Ishikawa (cell line): Measurements from ENCODE around the gene ANK2.

Experiments
- CEBPB ChIP-seq: IDR thresholded peaks from 2 replicates; pipeline ENCODE4 v1.6.1; 2012
- CREB1 ChIP-seq: IDR thresholded peaks from 2 replicates; pipeline ENCODE4 v1.6.1; 2012; ENCODE audit warnings: low read depth
- EGR1 ChIP-seq: IDR thresholded peaks from 2 replicates; pipeline ENCODE4 v1.6.1; 2012
- EP300 ChIP-seq: IDR thresholded peaks from 2 replicates; pipeline ENCODE4 v1.6.1; 2012; ENCODE audit warnings: borderline replicate concordance
- FOXM1 ChIP-seq: IDR thresholded peaks from 2 replicates; pipeline ENCODE4 v1.6.1; 2012; ENCODE audit warnings: low read depth, borderline replicate concordance
- MAX ChIP-seq: IDR thresholded peaks from 2 replicates; pipeline ENCODE4 v1.6.1; 2012
- NFIC ChIP-seq: IDR thresholded peaks from 2 replicates; pipeline ENCODE4 v1.6.1; 2012
- RAD21 ChIP-seq: IDR thresholded peaks from 2 replicates; pipeline ENCODE4 v1.6.1; 2012; ENCODE audit warnings: low read depth
- REST ChIP-seq: IDR thresholded peaks from 2 replicates; pipeline ENCODE4 v1.6.1; 2012; ENCODE audit warnings: low read depth, mild to moderate bottlenecking
- TAF1 ChIP-seq: IDR thresholded peaks from 2 replicates; pipeline ENCODE4 v1.6.1; 2012; ENCODE audit warnings: low read depth, mild to moderate bottlenecking
- TCF12 ChIP-seq: IDR thresholded peaks from 2 replicates; pipeline ENCODE4 v1.6.1; 2012; ENCODE audit warnings: low read depth
- TEAD4 ChIP-seq: IDR thresholded peaks from 2 replicates; pipeline ENCODE4 v1.6.1; 2012
- USF1 ChIP-seq: IDR thresholded peaks from 2 replicates; pipeline ENCODE4 v1.6.1; 2012
- YY1 ChIP-seq: IDR thresholded peaks from 2 replicates; pipeline ENCODE4 v1.6.1; 2012; ENCODE audit warnings: low read depth
- ZBTB7A ChIP-seq: IDR thresholded peaks from 2 replicates; pipeline ENCODE4 v1.6.1; 2012; ENCODE audit warnings: low read depth

The ANK2 gene

GRCh38 chr4:113187358-113187757, 137.9 kb downstream of the ANK2 start:
- no peak for TF ChIP-seq TAF1
- TF ChIP-seq RAD21, result no peak
- TF ChIP-seq MAX, result no peak
- TF ChIP-seq TEAD4, result no peak

GRCh38 chr4:113189546-113189945, 140.1 kb downstream of the ANK2 start:
- TF ChIP-seq CEBPB (no peak), RAD21 (no peak), EGR1 (no peak), MAX (no peak), TCF12 (no peak), ZBTB7A (no peak), EP300 (no peak), TEAD4 (no peak), TAF1 (no peak), YY1 (no peak), NFIC (no peak), USF1 (no peak), REST (no peak)

GRCh38 chr4:113209153-113209552, 159.7 kb downstream of the ANK2 start:
- TF ChIP-seq TEAD4, result no peak
- TF ChIP-seq TCF12, result no peak
- TF ChIP-seq ZBTB7A, result no peak
- no peak for TF ChIP-seq MAX
- TF ChIP-seq TAF1, result no peak
- no peak for TF ChIP-seq USF1
- TF ChIP-seq EP300, result no peak
- TF ChIP-seq YY1, result no peak
- TF ChIP-seq REST, result no peak
- no peak for TF ChIP-seq CREB1
- TF ChIP-seq EGR1, result no peak
- no peak for TF ChIP-seq CEBPB
- no peak for TF ChIP-seq NFIC
- TF ChIP-seq FOXM1, result no peak
- no peak for TF ChIP-seq RAD21

GRCh38 chr4:113209652-113210320, 160.3 kb downstream of the ANK2 start:
- TF ChIP-seq MAX (no peak), RAD21 (no peak), REST (no peak), NFIC (no peak), YY1 (no peak), FOXM1 (no peak), TCF12 (no peak), EP300 (no peak), CREB1 (no peak), EGR1 (no peak), TEAD4 (no peak), USF1 (no peak)
